Liver (tissue), 3 donors: Measurements from ENCODE around the gene IP6K3.

Experiments
- FOXA1 ChIP-seq: IDR thresholded peaks from 2 replicates; pipeline ENCODE4 v1.6.1; 2016; ENCODE audit warnings: antibody characterized with exemption
- JUND ChIP-seq, 2 donors: IDR thresholded peaks; 2 replicates each; pipeline ENCODE4 v1.6.1; 2016; ENCODE audit warnings: antibody characterized with exemption in 2 of 2
- NR2F2 ChIP-seq: IDR thresholded peaks from 2 replicates; pipeline ENCODE4 v1.6.1; 2016; ENCODE audit warnings: antibody characterized with exemption
- RAD21 ChIP-seq, 2 donors: IDR thresholded peaks; 2 replicates each; pipeline ENCODE4 v1.6.1; 2016; ENCODE audit warnings: antibody characterized with exemption in 2 of 2, mild to moderate bottlenecking in 2 of 2
- SP1 ChIP-seq: IDR thresholded peaks from 2 replicates; pipeline ENCODE4 v1.6.1; 2018; ENCODE audit warnings: antibody characterized with exemption, mild to moderate bottlenecking
- TAF1 ChIP-seq: conservative IDR thresholded peaks from 2 replicates; pipeline ENCODE4 v1.6.1; 2016; ENCODE audit warnings: antibody characterized with exemption, mild to moderate bottlenecking
- TF ChIP-seq, protein P1 (sequence below): IDR thresholded peaks from 2 replicates; pipeline ENCODE4 v1.6.1; 2016; ENCODE audit warnings: antibody characterized with exemption, mild to moderate bottlenecking
- TF ChIP-seq, protein P2 (sequence below): IDR thresholded peaks from 2 replicates; pipeline ENCODE4 v1.6.1; 2016; ENCODE audit warnings: antibody characterized with exemption
- TF ChIP-seq, protein P3 (sequence below): fragments of 150-350 bp; IDR thresholded peaks from 2 replicates; pipeline ENCODE4 v1.5.1; 2017; ENCODE audit warnings: improper control_type of control experiment, low read depth, low read length; ENCODE audit not compliant: missing input control
- TF ChIP-seq, protein P4 (sequence below): IDR thresholded peaks from 2 replicates; pipeline ENCODE4 v1.6.1; 2016; ENCODE audit warnings: antibody characterized with exemption
- donor health status: healthy.
- donor health status: healthy.

DNA sequence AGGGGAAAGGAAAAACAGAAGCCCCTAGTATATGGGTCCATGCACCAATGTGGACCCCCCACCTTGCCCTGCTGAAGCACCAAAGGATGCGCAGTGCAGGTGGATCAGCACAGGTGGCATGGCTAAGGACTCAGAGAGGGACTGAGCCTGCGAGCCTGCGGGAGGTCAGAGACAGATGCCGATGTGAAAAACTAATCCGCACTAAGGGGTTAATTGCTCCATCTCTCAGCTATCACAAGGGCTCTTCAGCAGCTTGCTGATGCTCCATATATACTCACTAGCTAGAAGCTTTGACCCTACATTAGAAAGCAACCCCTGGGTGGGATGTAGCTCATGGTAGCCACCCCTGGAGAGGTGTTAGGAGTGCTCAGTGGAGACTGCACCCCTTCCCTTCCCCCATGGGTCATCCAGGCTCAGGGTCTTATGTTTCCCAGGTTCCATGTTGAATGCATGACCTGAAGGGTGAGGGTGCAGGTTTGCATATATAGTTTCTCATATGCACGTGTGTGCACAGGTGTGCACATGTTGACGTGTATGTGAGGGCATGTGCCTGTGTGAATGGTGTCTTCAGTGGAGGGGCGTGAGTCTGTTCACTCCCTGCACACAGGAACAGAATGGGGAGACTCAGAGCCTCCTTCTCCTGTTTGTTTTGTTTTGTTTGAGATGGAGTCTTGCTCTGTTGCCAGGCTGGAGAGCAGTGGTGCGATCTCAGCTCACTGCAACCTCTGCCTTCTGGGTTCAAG, 13.4 kb upstream of the IP6K3 start:
- TF ChIP-seq JUND (IDR thresholded peaks at IDR 0.05) (no peak), NR2F2 (no peak), SP1 (no peak), FOXA1 (no peak), TAF1 (no peak), RAD21 (IDR thresholded peaks at IDR 0.05) (no peak)
- TF ChIP-seq, protein P1, sequence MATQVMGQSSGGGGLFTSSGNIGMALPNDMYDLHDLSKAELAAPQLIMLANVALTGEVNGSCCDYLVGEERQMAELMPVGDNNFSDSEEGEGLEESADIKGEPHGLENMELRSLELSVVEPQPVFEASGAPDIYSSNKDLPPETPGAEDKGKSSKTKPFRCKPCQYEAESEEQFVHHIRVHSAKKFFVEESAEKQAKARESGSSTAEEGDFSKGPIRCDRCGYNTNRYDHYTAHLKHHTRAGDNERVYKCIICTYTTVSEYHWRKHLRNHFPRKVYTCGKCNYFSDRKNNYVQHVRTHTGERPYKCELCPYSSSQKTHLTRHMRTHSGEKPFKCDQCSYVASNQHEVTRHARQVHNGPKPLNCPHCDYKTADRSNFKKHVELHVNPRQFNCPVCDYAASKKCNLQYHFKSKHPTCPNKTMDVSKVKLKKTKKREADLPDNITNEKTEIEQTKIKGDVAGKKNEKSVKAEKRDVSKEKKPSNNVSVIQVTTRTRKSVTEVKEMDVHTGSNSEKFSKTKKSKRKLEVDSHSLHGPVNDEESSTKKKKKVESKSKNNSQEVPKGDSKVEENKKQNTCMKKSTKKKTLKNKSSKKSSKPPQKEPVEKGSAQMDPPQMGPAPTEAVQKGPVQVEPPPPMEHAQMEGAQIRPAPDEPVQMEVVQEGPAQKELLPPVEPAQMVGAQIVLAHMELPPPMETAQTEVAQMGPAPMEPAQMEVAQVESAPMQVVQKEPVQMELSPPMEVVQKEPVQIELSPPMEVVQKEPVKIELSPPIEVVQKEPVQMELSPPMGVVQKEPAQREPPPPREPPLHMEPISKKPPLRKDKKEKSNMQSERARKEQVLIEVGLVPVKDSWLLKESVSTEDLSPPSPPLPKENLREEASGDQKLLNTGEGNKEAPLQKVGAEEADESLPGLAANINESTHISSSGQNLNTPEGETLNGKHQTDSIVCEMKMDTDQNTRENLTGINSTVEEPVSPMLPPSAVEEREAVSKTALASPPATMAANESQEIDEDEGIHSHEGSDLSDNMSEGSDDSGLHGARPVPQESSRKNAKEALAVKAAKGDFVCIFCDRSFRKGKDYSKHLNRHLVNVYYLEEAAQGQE, result no peak
- TF ChIP-seq, protein P2, sequence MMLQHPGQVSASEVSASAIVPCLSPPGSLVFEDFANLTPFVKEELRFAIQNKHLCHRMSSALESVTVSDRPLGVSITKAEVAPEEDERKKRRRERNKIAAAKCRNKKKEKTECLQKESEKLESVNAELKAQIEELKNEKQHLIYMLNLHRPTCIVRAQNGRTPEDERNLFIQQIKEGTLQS, result no peak
- TF ChIP-seq, protein P3, sequence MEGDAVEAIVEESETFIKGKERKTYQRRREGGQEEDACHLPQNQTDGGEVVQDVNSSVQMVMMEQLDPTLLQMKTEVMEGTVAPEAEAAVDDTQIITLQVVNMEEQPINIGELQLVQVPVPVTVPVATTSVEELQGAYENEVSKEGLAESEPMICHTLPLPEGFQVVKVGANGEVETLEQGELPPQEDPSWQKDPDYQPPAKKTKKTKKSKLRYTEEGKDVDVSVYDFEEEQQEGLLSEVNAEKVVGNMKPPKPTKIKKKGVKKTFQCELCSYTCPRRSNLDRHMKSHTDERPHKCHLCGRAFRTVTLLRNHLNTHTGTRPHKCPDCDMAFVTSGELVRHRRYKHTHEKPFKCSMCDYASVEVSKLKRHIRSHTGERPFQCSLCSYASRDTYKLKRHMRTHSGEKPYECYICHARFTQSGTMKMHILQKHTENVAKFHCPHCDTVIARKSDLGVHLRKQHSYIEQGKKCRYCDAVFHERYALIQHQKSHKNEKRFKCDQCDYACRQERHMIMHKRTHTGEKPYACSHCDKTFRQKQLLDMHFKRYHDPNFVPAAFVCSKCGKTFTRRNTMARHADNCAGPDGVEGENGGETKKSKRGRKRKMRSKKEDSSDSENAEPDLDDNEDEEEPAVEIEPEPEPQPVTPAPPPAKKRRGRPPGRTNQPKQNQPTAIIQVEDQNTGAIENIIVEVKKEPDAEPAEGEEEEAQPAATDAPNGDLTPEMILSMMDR, result no peak
- TF ChIP-seq, protein P4, sequence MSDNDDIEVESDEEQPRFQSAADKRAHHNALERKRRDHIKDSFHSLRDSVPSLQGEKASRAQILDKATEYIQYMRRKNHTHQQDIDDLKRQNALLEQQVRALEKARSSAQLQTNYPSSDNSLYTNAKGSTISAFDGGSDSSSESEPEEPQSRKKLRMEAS, result no peak
